Upper lobe of left lung (tissue), 6 donors: ENCODE measurements around the gene ZBTB46. TPM values are rescaled to one million over a fixed set of nuclear protein-coding genes. Genes with fewer than 3 reads are reported as not detected.

Experiments
- ATAC-seq, 2 donors: fragments of 200-7000 bp; cut with Tn5 transposase; one replicate each; pipeline ENCODE4 v1.9.1; 2022; ENCODE audit warnings: mild to moderate bottlenecking in 2 of 2, moderate library complexity in 2 of 2; ENCODE audit not compliant: low FRiP score in 2 of 2
- DNase-seq, 2 donors: peaks; one replicate each; pipeline ENCODE4 v3.0.0-alpha.2; 2019 to 2020
- H3K27ac ChIP-seq, 4 donors: fragments of 200-600 bp; sonication (generic); one replicate each; pipeline ENCODE4 v1.5.1; 2016 to 2019
- H3K27me3 ChIP-seq, 4 donors: fragments of 200-600 bp; sonication (generic); one replicate each; pipeline ENCODE4 v1.5.1; 2017 to 2019
- H3K36me3 ChIP-seq, 4 donors: fragments of 200-600 bp; sonication (generic); one replicate each; pipeline ENCODE4 v1.5.1; 2016 to 2019
- H3K4me1 ChIP-seq, 4 donors: fragments of 200-600 bp; sonication (generic); one replicate each; pipeline ENCODE4 v1.5.1; 2018 to 2019
- H3K4me3 ChIP-seq, 4 donors: fragments of 200-600 bp; sonication (generic); one replicate each; pipeline ENCODE4 v1.5.1; 2017 to 2019; ENCODE audit warnings: mild to moderate bottlenecking in 2 of 4, moderate library complexity in 1 of 4
- H3K9me3 ChIP-seq, 4 donors: fragments of 200-600 bp; sonication (generic); one replicate each; pipeline ENCODE4 v1.5.1; 2018 to 2019
- EP300 ChIP-seq, 4 donors: sonication (generic); formaldehyde crosslinking; IDR thresholded peaks; one replicate each; pipeline ENCODE4 v1.5.1; 2017; ENCODE audit warnings: antibody characterized with exemption in 4 of 4, control low read depth in 2 of 4
- POLR2A ChIP-seq, 4 donors: fragments of 450-650 bp; IDR thresholded peaks; one replicate each; pipeline ENCODE4 v1.5.1; 2016 to 2017; ENCODE audit warnings: antibody characterized with exemption in 4 of 4, mild to moderate bottlenecking in 2 of 4
- POLR2AphosphoS5 ChIP-seq, 2 donors: sonication (generic); formaldehyde crosslinking; IDR thresholded peaks; one replicate each; pipeline ENCODE4 v1.5.1; 2017; ENCODE audit warnings: antibody characterized with exemption in 2 of 2
- WGBS, 2 donors: methylation state at CpG; one replicate each; pipeline ENCODE4 v1.1.5; 2017 to 2018; 5-methylcytosine and 5-hydroxymethylcytosine counted together
- total RNA-seq, 6 donors: library from RNA; depleted of rRNA in 4 of 6; stranded (reverse); fragments of >200 nt in 4 of 6; gene quantifications; one replicate each; pipeline versions ENCODE4 v1.1.0 to v1.2.1, GENCODE V29; 2016 to 2021
- TF ChIP-seq, protein P1 (sequence below), 6 experiments: fragments of 450-650 bp in 4 of 6; fragments of 200-600 bp in 2 of 6; sonication (generic) in 2 of 6; IDR thresholded peaks; one replicate each; pipeline ENCODE4 v1.5.1; 2016 to 2019; ENCODE audit warnings: antibody characterized with exemption in 6 of 6
- donor health status: DM: no; HTN: no; CAD: no; lungs with moderate emphysema.
- donor health status: DM: no; HTN: yes; CAD: no; lungs with severe emphysema.

The ZBTB46 gene
- total RNA-seq, 6 donors from 2014 or later = 7.6 to 25.3 (median 11.6) TPM

DNA sequence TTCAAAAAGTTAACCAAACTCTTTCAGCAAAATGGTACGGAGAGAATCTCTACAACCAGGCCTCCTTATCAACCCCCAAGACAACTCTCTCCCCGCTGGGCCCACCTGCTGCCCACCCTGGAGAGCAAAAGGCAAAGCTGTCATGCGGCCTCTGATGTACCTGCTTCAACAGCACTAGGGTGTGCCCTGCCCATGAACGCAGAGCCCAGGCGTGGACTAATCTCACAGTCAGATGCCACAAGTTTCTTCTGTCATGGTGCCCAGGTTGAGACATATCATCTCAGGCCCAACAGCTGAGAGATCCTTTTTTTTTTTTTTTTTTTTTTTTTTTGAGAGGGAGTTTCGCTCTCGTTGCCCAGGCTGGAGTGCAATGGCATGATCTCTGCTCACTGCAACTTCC lies 65.2 kb downstream of the ZBTB46 start:
- TF ChIP-seq POLR2AphosphoS5 (IDR thresholded peaks at IDR 0.05) = no peak
- TF ChIP-seq, protein P1, sequence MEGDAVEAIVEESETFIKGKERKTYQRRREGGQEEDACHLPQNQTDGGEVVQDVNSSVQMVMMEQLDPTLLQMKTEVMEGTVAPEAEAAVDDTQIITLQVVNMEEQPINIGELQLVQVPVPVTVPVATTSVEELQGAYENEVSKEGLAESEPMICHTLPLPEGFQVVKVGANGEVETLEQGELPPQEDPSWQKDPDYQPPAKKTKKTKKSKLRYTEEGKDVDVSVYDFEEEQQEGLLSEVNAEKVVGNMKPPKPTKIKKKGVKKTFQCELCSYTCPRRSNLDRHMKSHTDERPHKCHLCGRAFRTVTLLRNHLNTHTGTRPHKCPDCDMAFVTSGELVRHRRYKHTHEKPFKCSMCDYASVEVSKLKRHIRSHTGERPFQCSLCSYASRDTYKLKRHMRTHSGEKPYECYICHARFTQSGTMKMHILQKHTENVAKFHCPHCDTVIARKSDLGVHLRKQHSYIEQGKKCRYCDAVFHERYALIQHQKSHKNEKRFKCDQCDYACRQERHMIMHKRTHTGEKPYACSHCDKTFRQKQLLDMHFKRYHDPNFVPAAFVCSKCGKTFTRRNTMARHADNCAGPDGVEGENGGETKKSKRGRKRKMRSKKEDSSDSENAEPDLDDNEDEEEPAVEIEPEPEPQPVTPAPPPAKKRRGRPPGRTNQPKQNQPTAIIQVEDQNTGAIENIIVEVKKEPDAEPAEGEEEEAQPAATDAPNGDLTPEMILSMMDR (IDR thresholded peaks at IDR 0.05) = no peak
- no peak for TF ChIP-seq EP300 (IDR thresholded peaks at IDR 0.05)
- DNase-seq = no peak
- WGBS, 2 donors = 81 to 85% methylated on average over 7 of the region's 7 CpGs

DNA sequence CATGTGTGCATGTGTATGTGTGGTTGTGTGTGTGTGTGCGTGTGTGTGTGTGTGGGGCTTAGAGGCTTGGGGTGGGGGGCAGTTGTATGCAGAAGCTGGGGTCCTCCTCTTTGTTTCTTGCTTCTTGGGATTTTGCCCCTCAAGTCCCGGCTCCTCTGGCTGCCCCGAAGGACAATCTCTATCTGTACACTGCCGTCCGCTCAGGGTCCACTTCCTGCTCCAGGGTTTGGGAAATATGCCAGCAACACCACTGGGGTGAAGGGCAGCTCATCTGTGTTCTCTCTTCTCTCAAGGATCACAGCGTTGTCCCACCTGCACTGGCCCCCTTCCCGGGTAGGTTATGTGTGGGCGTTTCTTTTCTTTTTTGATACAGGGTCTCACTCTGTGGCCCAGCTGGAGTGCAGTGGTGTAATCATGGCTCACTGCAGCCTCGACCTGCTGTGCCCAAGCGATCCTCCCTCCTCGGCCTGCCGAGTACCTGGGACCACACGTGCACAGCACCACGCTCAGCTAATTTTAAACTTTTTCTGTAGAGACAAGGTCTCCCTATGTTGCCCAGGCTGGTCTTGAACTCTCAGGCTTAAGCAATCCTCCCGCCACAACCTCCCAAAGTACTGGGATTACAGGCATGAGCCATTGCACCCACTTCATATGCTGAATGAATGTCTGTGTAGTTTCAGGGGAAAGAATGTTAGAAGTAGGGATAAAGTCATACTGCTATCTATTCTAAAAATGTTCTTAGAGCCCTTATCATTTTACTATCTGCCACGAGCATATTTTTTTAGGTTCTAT lies 65.8 kb downstream of the ZBTB46 start:
- H3K36me3 ChIP-seq = peaks cover 0 to 32% (median 11%) of the 10 kb centered on the region in 4 donors
- H3K27ac ChIP-seq = no peak overlapping the region
- no peak overlapping the region for H3K4me3 ChIP-seq
- no peaks in the 10 kb centered on the region for H3K9me3 ChIP-seq
- no peaks in the 10 kb centered on the region for H3K27me3 ChIP-seq
- ATAC-seq (no peak), DNase-seq (no peak)
- no peak for TF ChIP-seq POLR2A (IDR thresholded peaks at IDR 0.05)
- TF ChIP-seq POLR2AphosphoS5 (IDR thresholded peaks at IDR 0.05) = no peak
- TF ChIP-seq, protein P1 (IDR thresholded peaks at IDR 0.05) = no peak
- TF ChIP-seq EP300 (IDR thresholded peaks at IDR 0.05) = no peak
- 84% methylated on average over 16 of the region's 16 CpGs for WGBS, 2 donors
- H3K4me1 ChIP-seq = no peaks in the 10 kb centered on the region

More for the DNA sequence above, 65.2 kb downstream of the ZBTB46 start:
- ATAC-seq = no peak
- Histone ChIP-seq H3K27ac (no peak overlapping the region), H3K27me3 (no peaks in the 10 kb centered on the region), H3K4me1 (no peaks in the 10 kb centered on the region), H3K9me3 (no peaks in the 10 kb centered on the region), H3K4me3 (no peak overlapping the region), H3K36me3 (peaks cover 0 to 37% (median 11%) of the 10 kb centered on the region in 4 donors)

DNA sequence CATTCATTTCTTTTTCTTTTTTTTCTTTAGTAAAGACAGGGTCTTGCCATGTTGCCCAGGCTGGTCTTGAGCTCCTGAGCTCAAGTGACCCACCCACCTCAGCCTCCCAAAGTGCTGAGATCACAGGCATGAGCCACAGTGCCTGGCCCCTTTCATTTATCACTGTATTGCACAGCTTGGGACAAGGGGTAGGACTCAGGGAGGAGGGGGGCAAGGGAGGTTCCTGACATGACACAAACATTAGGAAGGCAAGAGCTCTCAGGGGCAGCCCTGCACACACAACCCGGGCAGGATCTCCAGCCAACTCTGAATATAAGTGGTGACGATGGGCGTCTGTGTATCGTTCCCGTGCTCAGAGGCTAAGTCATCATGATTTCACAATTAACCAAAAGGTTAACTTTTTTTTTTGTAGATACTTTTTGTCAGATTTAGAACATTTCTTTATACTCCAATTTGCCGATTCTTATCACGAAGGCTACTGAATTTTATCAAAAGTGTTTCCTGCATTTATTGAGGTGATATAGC lies 71.6 kb downstream of the ZBTB46 start:
- TF ChIP-seq EP300 (IDR thresholded peaks at IDR 0.05) (no peak), POLR2A (IDR thresholded peaks at IDR 0.05) (no peak), POLR2AphosphoS5 (IDR thresholded peaks at IDR 0.05) (no peak)
- TF ChIP-seq, protein P1 (IDR thresholded peaks at IDR 0.05) = no peak
- no peaks in the 10 kb centered on the region for H3K9me3 ChIP-seq

DNA sequence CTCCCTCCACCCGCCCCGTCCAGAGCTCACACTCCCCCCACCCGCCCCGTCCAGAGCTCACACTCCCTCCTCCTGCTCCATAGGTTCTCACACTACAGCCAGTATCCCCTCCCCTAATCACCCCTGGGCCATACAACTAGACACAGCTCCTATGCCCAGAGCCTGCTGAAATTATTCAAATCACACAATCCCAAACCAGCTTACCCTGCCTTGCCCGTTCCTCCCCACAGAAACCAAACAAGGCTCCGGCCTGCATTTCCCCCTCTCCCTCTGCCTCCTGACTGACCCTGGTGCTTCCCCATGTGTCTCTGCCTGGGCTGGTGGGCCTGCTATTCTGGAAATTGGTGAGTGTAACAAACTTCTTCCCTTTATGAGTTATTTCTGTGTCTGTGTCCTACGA lies 72.9 kb downstream of the ZBTB46 start:
- H3K4me1 ChIP-seq = no peaks in the 10 kb centered on the region
- H3K9me3 ChIP-seq = no peaks in the 10 kb centered on the region
- no peak overlapping the region for H3K4me3 ChIP-seq
- H3K27me3 ChIP-seq = no peaks in the 10 kb centered on the region
- no peak for TF ChIP-seq POLR2A (IDR thresholded peaks at IDR 0.05)
- TF ChIP-seq, protein P1 (IDR thresholded peaks at IDR 0.05) = no peak
- TF ChIP-seq EP300 (IDR thresholded peaks at IDR 0.05) = no peak
- no peak for TF ChIP-seq POLR2AphosphoS5 (IDR thresholded peaks at IDR 0.05)
- DNase-seq (no peak), ATAC-seq (no peak)
- peaks cover 0 to 4% (median 0%) of the 10 kb centered on the region in 4 donors for H3K36me3 ChIP-seq
- no peak overlapping the region for H3K27ac ChIP-seq
- WGBS, 2 donors = 91 to 95% methylated on average over 3 of the region's 7 CpGs

More for the DNA sequence above, 71.6 kb downstream of the ZBTB46 start:
- no peaks in the 10 kb centered on the region for H3K4me1 ChIP-seq
- H3K27ac ChIP-seq = no peak overlapping the region
- no peak overlapping the region for H3K4me3 ChIP-seq
- WGBS, 2 donors = 79 to 80% methylated on average over 7 of the region's 7 CpGs
- no peaks in the 10 kb centered on the region for H3K27me3 ChIP-seq
- H3K36me3 ChIP-seq = peaks cover 0 to 4% (median 0%) of the 10 kb centered on the region in 4 donors
- ATAC-seq (no peak), DNase-seq (no peak)
